ENCODE measurements around the gene MRPL28.
A peak's percentile ranks its signal among the peaks of the same experiment; 100 is the strongest.

The MRPL28 gene

GRCh38 chr16:405548-406506, 35.5 kb upstream of the MRPL28 start:
- no peak for DNase-seq (ENCODE audit: low read depth)
- H3K4me3 ChIP-seq (ENCODE audit: low read depth, low read length) = no peak overlapping the region

GRCh38 chr16:404971-405486, 34.7 kb upstream of the MRPL28 start:
- no peak for TF ChIP-seq CTCF (IDR thresholded peaks at IDR 0.05; ENCODE audit: control insufficient read depth, extremely low read depth, insufficient read depth)
- H3K4me3 ChIP-seq (ENCODE audit: low read depth, low read length) = no peak overlapping the region
- no peak for DNase-seq (ENCODE audit: low read depth)

More at GRCh38 chr16:405548-406506, 35.5 kb upstream of the MRPL28 start:
- no peak for TF ChIP-seq CTCF (IDR thresholded peaks at IDR 0.05; ENCODE audit: control insufficient read depth, extremely low read depth, insufficient read depth)

GRCh38 chr16:401468-402348, 31.4 kb upstream of the MRPL28 start, which contains the start of gene DECR2:
TSS of gene DECR2 (plus strand) at chr16:401885. CDS start at chr16:401964, 79 bp downstream.
- H3K4me3 ChIP-seq (ENCODE audit: low read depth, low read length) = peak within 1 kb of the TSS; percentile 87
- peak; percentile 52 for TF ChIP-seq CTCF (IDR thresholded peaks at IDR 0.05; ENCODE audit: control insufficient read depth, extremely low read depth, insufficient read depth)
- DNase-seq (ENCODE audit: low read depth) = no peak

DNA sequence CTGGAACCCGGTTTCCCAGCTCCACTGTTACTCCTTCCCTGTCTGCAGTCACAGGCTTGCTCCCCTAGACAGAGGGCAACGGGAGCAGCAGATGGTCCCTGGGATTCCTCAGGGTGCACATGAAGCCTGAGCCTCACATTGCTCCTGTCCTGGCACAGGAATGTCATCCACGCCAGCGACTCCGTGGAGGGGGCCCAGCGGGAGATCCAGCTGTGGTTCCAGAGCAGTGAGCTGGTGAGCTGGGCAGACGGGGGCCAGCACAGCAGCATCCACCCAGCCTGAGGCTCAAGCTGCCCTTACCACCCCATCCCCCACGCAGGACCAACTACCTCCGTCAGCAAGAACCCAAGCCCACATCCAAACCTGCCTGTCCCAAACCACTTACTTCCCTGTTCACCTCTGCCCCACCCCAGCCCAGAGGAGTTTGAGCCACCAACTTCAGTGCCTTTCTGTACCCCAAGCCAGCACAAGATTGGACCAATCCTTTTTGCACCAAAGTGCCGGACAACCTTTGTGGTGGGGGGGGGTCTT, 29.8 kb upstream of the MRPL28 start:
- peak overlapping the region; percentile 87; the same call in 1 of the 2 replicates for H3K4me3 ChIP-seq (ENCODE audit: low read depth, low read length)
- no peak for DNase-seq (ENCODE audit: low read depth)
- no peak for TF ChIP-seq CTCF (IDR thresholded peaks at IDR 0.05; ENCODE audit: control insufficient read depth, extremely low read depth, insufficient read depth)

DNA sequence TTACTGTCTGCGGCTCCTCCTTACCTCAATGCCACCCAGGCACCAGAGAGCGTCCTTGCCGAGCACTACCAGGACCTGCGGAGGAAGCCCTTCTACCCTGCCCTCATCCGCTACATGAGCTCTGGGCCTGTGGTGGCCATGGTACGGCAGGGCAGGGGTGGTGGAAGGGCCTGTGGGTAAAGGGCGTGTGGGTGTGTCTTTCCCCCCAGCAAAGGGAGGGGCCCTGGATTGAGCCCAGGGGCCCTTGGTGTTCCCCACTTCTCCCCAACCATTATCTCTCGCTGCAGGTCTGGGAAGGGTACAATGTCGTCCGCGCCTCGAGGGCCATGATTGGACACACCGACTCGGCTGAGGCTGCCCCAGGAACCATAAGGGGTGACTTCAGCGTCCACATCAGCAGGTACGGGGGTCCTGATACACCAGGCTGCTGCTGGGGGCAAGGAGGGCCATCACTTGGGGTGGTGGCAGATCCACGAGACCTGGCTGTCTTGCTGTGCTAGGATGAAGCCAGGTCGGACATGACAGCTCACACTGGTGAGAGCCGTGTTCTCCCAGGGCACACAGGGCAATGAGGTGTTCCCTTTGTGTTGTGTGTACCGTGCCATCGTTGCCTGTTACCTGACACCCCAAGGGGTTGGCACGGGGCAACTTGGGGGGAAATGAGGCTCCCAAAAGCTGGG, 29.1 kb upstream of the MRPL28 start:
- DNase-seq (ENCODE audit: low read depth) = no peak
- TF ChIP-seq CTCF (IDR thresholded peaks at IDR 0.05; ENCODE audit: control insufficient read depth, extremely low read depth, insufficient read depth) = no peak
- H3K4me3 ChIP-seq (ENCODE audit: low read depth, low read length) = no peak overlapping the region

Data from LNCaP clone FGC (cell line).